GM23338 (cell line): ENCODE measurements around the gene R3HDM4. TPM values are rescaled to one million over a fixed set of nuclear protein-coding genes. Genes with fewer than 3 reads are reported as not detected.

Experiments used
- ATAC-seq: fragments of 200-7000 bp; cut with Tn5 transposase; 3 replicates; pipeline ENCODE4 v1.9.1; 2020
- DNase-seq: peaks from one replicate; pipeline ENCODE4 v3.0.0-alpha.2; 2015; ENCODE audit warnings: low spot score
- H2AFZ ChIP-seq: fragments of 200-600 bp; sonication (generic); 2 replicates; pipeline ENCODE4 v1.8.0; 2016; ENCODE audit warnings: antibody characterized with exemption, mild to moderate bottlenecking, moderate library complexity
- H3F3A ChIP-seq: fragments of 200-600 bp; sonication (generic); replicated peaks from 2 replicates; pipeline ENCODE4 v1.8.0; 2017; ENCODE audit warnings: antibody characterized with exemption, mixed run types, low read depth
- H3K27ac ChIP-seq: fragments of 200-600 bp; sonication (generic); 2 replicates; pipeline ENCODE4 v1.6.1; 2016; ENCODE audit warnings: low read depth
- H3K27me3 ChIP-seq: fragments of 200-600 bp; sonication (generic); 2 replicates; pipeline ENCODE4 v1.8.0; 2016; ENCODE audit warnings: mild to moderate bottlenecking, mixed run types, moderate library complexity; ENCODE audit not compliant: insufficient read depth
- H3K36me3 ChIP-seq: fragments of 200-600 bp; sonication (generic); 2 replicates; pipeline ENCODE4 v1.8.0; 2016; ENCODE audit warnings: mild to moderate bottlenecking; ENCODE audit not compliant: insufficient read depth
- H3K4me1 ChIP-seq: fragments of 200-600 bp; sonication (generic); 2 replicates; pipeline ENCODE4 v1.8.0; 2016; ENCODE audit warnings: mild to moderate bottlenecking, moderate library complexity; ENCODE audit not compliant: insufficient read depth
- H3K4me2 ChIP-seq: fragments of 200-600 bp; sonication (generic); 2 replicates; pipeline ENCODE4 v1.7.1; 2017; ENCODE audit warnings: mixed run types
- H3K4me3 ChIP-seq: fragments of 200-600 bp; sonication (generic); 2 replicates; pipeline ENCODE4 v1.6.1; 2016; ENCODE audit warnings: mixed run types
- H3K79me2 ChIP-seq: fragments of 200-600 bp; sonication (generic); replicated peaks from 2 replicates; pipeline ENCODE4 v1.8.0; 2017; ENCODE audit warnings: mild to moderate bottlenecking; ENCODE audit not compliant: insufficient read depth
- H3K9me2 ChIP-seq: fragments of 200-600 bp; sonication (generic); 2 replicates; pipeline ENCODE4 v1.8.0; 2017; ENCODE audit not compliant: insufficient read depth
- H4K20me1 ChIP-seq: fragments of 200-600 bp; sonication (generic); replicated peaks from 2 replicates; pipeline ENCODE4 v1.8.0; 2017; ENCODE audit warnings: mild to moderate bottlenecking; ENCODE audit not compliant: insufficient read depth
- H3K27ac Mint-ChIP-seq: 2 replicates; pipeline ENCODE4 v1.8.0; 2020; ENCODE audit warnings: inconsistent platforms, mild to moderate bottlenecking, moderate library complexity, mixed read lengths
- H3K27me3 Mint-ChIP-seq: 3 replicates; pipeline ENCODE4 v1.8.0; 2022; ENCODE audit warnings: low read depth, mild to moderate bottlenecking, moderate library complexity, mixed read lengths, inconsistent platforms; ENCODE audit not compliant: insufficient read depth, poor library complexity
- H3K36me3 Mint-ChIP-seq: 3 replicates; pipeline ENCODE4 v1.8.0; 2021; ENCODE audit warnings: low read depth, mild to moderate bottlenecking, inconsistent platforms, moderate library complexity, mixed read lengths
- H3K4me1 Mint-ChIP-seq: 3 replicates; pipeline ENCODE4 v1.8.0; 2020; ENCODE audit warnings: mild to moderate bottlenecking, inconsistent platforms, mixed read lengths
- H3K4me3 Mint-ChIP-seq: 3 replicates; pipeline ENCODE4 v1.8.0; 2021; ENCODE audit warnings: moderate library complexity, mild to moderate bottlenecking, inconsistent platforms, mixed read lengths
- H3K9me3 Mint-ChIP-seq: 3 replicates; pipeline ENCODE4 v1.8.0; 2020; ENCODE audit warnings: moderate library complexity, mild to moderate bottlenecking, inconsistent platforms, mixed read lengths
- CREB1 ChIP-seq: fragments of 250-450 bp; sonication (Bioruptor Pico); IDR thresholded peaks from 2 replicates; pipeline ENCODE4 v1.5.0; 2020; ENCODE audit warnings: low read depth, mild to moderate bottlenecking, moderate library complexity
- EZH2 ChIP-seq: fragments of 200-600 bp; sonication (generic); IDR thresholded peaks from one replicate; pipeline ENCODE4 v1.8.0; 2017; ENCODE audit warnings: antibody characterized with exemption, mild to moderate bottlenecking, low read depth; ENCODE audit not compliant: unreplicated experiment
- EZH2phosphoT487 ChIP-seq: fragments of 200-600 bp; sonication (generic); IDR thresholded peaks from one replicate; pipeline ENCODE4 v1.8.1; 2018; ENCODE audit warnings: antibody characterized with exemption; ENCODE audit not compliant: unreplicated experiment
- JUNB ChIP-seq: IDR thresholded peaks from one replicate; pipeline ENCODE4 v1.6.1; 2016; ENCODE audit warnings: antibody characterized with exemption; ENCODE audit not compliant: unreplicated experiment
- NANOG ChIP-seq: IDR thresholded peaks from 2 replicates; pipeline ENCODE4 v1.6.1; 2016; ENCODE audit warnings: antibody characterized with exemption, borderline replicate concordance
- POLR2AphosphoS5 ChIP-seq: IDR thresholded peaks from 2 replicates; pipeline ENCODE4 v1.6.1; 2016; ENCODE audit warnings: antibody characterized with exemption, low read depth
- STAT1 ChIP-seq: IDR thresholded peaks from one replicate; pipeline ENCODE4 v1.6.1; 2016; ENCODE audit warnings: antibody characterized with exemption; ENCODE audit not compliant: unreplicated experiment
- ZNF114 ChIP-seq: fragments of 250-450 bp; sonication (Bioruptor Pico); IDR thresholded peaks from 2 replicates; pipeline ENCODE4 v1.5.0; 2020; ENCODE audit warnings: mild to moderate bottlenecking, moderate library complexity
- ZNF331 ChIP-seq: fragments of 250-450 bp; sonication (Bioruptor Pico); IDR thresholded peaks from 2 replicates; pipeline ENCODE4 v1.5.0; 2020; ENCODE audit warnings: low read depth, mild to moderate bottlenecking, moderate library complexity
- polyA plus RNA-seq: library from polyadenylated mRNA; unstranded; fragments of >200 nt; fragmentation: Nextera tagmentation; extraction: Ambion mirVana; gene quantifications from 2 replicates; pipeline ENCODE4 v1.2.1, GENCODE V29; 2016
- total RNA-seq: library from RNA; depleted of rRNA; stranded (reverse); fragments of >200 nt; shearing (Covaris generic); gene quantifications from 2 replicates; pipeline ENCODE4 v1.2.3, GENCODE V29; 2014
- TF ChIP-seq, protein P1 (sequence below): IDR thresholded peaks from one replicate; pipeline ENCODE4 v1.6.1; 2018; ENCODE audit warnings: antibody characterized with exemption; ENCODE audit not compliant: unreplicated experiment
- TF ChIP-seq, protein P2 (sequence below), 2 experiments: fragments of 200-600 bp in 1 of 2; sonication (generic) in 1 of 2; conservative IDR thresholded peaks; 2 replicates each; pipeline versions ENCODE4 v1.5.1 to v1.6.1; 2016 to 2017; ENCODE audit warnings: antibody characterized with exemption in 2 of 2, low read depth in 2 of 2, mild to moderate bottlenecking in 2 of 2, moderate library complexity in 1 of 2
- TF ChIP-seq, protein P3 (sequence below): IDR thresholded peaks from 2 replicates; pipeline ENCODE4 v1.6.1; 2016; ENCODE audit warnings: antibody characterized with exemption
- TF ChIP-seq, protein P4 (sequence below): fragments of 250-450 bp; sonication (Bioruptor Pico); IDR thresholded peaks from 2 replicates; pipeline ENCODE4 v1.5.0; 2020; ENCODE audit warnings: mild to moderate bottlenecking, moderate library complexity

R3HDM4 gene
- total and polyA plus RNA-seq, 2 experiments from 2014 or later, result 76.5 to 87.1 TPM

DNA sequence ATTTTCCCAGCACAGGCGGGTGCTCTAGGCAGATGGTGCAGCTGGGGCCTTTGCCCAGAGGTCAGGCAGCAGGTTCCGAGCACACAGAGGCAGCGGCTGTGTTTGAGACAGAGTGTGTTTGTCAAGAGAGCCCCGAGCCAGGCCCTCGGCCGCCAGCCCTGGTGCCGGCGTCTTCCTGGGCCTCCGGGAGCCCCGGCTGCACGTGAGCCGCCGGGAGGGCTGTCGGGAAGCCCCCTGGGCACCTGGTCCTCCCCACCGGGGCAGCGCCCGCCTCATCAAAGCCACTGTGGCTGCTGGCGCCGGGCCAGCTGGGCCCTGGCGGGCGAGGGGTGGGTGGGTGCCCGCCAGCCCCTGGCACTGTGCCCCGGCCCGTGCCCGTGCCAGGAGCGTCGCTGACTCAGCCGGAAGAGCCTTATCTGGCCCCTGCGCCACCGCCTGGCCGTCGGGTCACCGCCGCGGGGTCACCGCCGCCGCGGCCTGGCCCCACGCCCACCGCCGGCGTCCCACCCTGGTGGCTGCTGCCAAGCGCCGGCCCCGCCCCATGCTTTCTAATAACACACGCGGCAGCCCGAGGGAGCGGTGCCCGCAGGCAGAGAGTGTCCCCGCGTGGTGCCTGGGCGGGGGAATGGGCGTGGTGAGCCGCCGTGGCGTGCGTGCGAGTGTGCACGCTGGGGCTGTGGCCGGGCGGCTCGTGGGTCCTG, 27.7 kb upstream of the R3HDM4 start:
- H3K79me2 ChIP-seq, result peaks cover 64% of the 10 kb centered on the region
- peaks cover 2% of the 10 kb centered on the region; the same call in 2 of the 3 replicates for H3K9me3 Mint-ChIP-seq

More for the DNA sequence above, 27.7 kb upstream of the R3HDM4 start:
- no peaks in the 10 kb centered on the region for H3K4me1 ChIP-seq
- Mint-ChIP-seq H3K4me3 (no peak overlapping the region), H3K36me3 (peaks cover 43% of the 10 kb centered on the region), H3K4me1 (no peaks in the 10 kb centered on the region; the same call in 2 of the 3 replicates), H3K27me3 (peaks cover 17% of the 10 kb centered on the region), H3K27ac (no peak overlapping the region)
- no peak overlapping the region for H3K27ac ChIP-seq
- H3K4me2 ChIP-seq, result no peak overlapping the region
- H3K9me2 ChIP-seq, result no peaks in the 10 kb centered on the region
- TF ChIP-seq CREB1 (CRISPR knock-in tag) (no peak), EZH2 (no peak), NANOG (no peak), POLR2AphosphoS5 (no peak), ZNF331 (CRISPR knock-in tag) (no peak), EZH2phosphoT487 (no peak), JUNB (no peak), ZNF114 (CRISPR knock-in tag) (no peak), STAT1 (no peak)
- TF ChIP-seq, protein P1, sequence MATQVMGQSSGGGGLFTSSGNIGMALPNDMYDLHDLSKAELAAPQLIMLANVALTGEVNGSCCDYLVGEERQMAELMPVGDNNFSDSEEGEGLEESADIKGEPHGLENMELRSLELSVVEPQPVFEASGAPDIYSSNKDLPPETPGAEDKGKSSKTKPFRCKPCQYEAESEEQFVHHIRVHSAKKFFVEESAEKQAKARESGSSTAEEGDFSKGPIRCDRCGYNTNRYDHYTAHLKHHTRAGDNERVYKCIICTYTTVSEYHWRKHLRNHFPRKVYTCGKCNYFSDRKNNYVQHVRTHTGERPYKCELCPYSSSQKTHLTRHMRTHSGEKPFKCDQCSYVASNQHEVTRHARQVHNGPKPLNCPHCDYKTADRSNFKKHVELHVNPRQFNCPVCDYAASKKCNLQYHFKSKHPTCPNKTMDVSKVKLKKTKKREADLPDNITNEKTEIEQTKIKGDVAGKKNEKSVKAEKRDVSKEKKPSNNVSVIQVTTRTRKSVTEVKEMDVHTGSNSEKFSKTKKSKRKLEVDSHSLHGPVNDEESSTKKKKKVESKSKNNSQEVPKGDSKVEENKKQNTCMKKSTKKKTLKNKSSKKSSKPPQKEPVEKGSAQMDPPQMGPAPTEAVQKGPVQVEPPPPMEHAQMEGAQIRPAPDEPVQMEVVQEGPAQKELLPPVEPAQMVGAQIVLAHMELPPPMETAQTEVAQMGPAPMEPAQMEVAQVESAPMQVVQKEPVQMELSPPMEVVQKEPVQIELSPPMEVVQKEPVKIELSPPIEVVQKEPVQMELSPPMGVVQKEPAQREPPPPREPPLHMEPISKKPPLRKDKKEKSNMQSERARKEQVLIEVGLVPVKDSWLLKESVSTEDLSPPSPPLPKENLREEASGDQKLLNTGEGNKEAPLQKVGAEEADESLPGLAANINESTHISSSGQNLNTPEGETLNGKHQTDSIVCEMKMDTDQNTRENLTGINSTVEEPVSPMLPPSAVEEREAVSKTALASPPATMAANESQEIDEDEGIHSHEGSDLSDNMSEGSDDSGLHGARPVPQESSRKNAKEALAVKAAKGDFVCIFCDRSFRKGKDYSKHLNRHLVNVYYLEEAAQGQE, result no peak
- TF ChIP-seq, protein P2, sequence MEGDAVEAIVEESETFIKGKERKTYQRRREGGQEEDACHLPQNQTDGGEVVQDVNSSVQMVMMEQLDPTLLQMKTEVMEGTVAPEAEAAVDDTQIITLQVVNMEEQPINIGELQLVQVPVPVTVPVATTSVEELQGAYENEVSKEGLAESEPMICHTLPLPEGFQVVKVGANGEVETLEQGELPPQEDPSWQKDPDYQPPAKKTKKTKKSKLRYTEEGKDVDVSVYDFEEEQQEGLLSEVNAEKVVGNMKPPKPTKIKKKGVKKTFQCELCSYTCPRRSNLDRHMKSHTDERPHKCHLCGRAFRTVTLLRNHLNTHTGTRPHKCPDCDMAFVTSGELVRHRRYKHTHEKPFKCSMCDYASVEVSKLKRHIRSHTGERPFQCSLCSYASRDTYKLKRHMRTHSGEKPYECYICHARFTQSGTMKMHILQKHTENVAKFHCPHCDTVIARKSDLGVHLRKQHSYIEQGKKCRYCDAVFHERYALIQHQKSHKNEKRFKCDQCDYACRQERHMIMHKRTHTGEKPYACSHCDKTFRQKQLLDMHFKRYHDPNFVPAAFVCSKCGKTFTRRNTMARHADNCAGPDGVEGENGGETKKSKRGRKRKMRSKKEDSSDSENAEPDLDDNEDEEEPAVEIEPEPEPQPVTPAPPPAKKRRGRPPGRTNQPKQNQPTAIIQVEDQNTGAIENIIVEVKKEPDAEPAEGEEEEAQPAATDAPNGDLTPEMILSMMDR (conservative IDR thresholded peaks at IDR 0.05; ENCODE audit: low read depth in 2 of 2), result no peak
- TF ChIP-seq, protein P3, sequence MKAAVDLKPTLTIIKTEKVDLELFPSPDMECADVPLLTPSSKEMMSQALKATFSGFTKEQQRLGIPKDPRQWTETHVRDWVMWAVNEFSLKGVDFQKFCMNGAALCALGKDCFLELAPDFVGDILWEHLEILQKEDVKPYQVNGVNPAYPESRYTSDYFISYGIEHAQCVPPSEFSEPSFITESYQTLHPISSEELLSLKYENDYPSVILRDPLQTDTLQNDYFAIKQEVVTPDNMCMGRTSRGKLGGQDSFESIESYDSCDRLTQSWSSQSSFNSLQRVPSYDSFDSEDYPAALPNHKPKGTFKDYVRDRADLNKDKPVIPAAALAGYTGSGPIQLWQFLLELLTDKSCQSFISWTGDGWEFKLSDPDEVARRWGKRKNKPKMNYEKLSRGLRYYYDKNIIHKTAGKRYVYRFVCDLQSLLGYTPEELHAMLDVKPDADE, result no peak
- TF ChIP-seq, protein P4, sequence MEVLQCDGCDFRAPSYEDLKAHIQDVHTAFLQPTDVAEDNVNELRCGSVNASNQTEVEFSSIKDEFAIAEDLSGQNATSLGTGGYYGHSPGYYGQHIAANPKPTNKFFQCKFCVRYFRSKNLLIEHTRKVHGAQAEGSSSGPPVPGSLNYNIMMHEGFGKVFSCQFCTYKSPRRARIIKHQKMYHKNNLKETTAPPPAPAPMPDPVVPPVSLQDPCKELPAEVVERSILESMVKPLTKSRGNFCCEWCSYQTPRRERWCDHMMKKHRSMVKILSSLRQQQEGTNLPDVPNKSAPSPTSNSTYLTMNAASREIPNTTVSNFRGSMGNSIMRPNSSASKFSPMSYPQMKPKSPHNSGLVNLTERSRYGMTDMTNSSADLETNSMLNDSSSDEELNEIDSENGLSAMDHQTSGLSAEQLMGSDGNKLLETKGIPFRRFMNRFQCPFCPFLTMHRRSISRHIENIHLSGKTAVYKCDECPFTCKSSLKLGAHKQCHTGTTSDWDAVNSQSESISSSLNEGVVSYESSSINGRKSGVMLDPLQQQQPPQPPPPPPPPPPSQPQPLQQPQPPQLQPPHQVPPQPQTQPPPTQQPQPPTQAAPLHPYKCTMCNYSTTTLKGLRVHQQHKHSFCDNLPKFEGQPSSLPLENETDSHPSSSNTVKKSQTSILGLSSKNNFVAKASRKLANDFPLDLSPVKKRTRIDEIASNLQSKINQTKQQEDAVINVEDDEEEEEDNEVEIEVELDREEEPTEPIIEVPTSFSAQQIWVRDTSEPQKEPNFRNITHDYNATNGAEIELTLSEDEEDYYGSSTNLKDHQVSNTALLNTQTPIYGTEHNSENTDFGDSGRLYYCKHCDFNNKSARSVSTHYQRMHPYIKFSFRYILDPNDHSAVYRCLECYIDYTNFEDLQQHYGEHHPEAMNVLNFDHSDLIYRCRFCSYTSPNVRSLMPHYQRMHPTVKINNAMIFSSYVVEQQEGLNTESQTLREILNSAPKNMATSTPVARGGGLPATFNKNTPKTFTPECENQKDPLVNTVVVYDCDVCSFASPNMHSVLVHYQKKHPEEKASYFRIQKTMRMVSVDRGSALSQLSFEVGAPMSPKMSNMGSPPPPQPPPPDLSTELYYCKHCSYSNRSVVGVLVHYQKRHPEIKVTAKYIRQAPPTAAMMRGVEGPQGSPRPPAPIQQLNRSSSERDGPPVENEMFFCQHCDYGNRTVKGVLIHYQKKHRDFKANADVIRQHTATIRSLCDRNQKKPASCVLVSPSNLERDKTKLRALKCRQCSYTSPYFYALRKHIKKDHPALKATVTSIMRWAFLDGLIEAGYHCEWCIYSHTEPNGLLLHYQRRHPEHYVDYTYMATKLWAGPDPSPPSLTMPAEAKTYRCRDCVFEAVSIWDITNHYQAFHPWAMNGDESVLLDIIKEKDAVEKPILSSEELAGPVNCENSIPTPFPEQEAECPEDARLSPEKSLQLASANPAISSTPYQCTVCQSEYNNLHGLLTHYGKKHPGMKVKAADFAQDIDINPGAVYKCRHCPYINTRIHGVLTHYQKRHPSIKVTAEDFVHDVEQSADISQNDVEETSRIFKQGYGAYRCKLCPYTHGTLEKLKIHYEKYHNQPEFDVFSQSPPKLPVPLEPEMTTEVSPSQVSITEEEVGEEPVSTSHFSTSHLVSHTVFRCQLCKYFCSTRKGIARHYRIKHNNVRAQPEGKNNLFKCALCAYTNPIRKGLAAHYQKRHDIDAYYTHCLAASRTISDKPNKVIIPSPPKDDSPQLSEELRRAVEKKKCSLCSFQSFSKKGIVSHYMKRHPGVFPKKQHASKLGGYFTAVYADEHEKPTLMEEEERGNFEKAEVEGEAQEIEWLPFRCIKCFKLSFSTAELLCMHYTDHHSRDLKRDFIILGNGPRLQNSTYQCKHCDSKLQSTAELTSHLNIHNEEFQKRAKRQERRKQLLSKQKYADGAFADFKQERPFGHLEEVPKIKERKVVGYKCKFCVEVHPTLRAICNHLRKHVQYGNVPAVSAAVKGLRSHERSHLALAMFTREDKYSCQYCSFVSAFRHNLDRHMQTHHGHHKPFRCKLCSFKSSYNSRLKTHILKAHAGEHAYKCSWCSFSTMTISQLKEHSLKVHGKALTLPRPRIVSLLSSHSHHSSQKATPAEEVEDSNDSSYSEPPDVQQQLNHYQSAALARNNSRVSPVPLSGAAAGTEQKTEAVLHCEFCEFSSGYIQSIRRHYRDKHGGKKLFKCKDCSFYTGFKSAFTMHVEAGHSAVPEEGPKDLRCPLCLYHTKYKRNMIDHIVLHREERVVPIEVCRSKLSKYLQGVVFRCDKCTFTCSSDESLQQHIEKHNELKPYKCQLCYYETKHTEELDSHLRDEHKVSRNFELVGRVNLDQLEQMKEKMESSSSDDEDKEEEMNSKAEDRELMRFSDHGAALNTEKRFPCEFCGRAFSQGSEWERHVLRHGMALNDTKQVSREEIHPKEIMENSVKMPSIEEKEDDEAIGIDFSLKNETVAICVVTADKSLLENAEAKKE (CRISPR knock-in tag), result no peak
- ATAC-seq, result no peak
- no peak overlapping the region for H2AFZ ChIP-seq
- no peak for DNase-seq
- H3K4me3 ChIP-seq, result no peak overlapping the region
- no peaks in the 10 kb centered on the region for H3K27me3 ChIP-seq
- peaks cover 3% of the 10 kb centered on the region for H4K20me1 ChIP-seq
- no peaks in the 10 kb centered on the region for H3K36me3 ChIP-seq
- H3F3A ChIP-seq, result 0 out of 2 replicates have a peak, but pooled peaks cover 3% of the 10 kb centered on the region
